SU-DHL-6 (cell line): Measurements from ENCODE around the gene HIF3A.

Experiments used
- EZH2phosphoT487 ChIP-seq: fragments of 200-600 bp; sonication (generic), shearing (Covaris generic); conservative IDR thresholded peaks from 2 replicates; pipeline ENCODE4 v1.6.1; 2018; ENCODE audit warnings: mild to moderate bottlenecking, antibody characterized with exemption, low read length, moderate library complexity, mixed read lengths
- TF ChIP-seq, protein P1 (sequence below): fragments of 200-600 bp; sonication (generic); IDR thresholded peaks from one replicate; pipeline ENCODE4 v1.5.1; 2017; ENCODE audit warnings: antibody characterized with exemption, mild to moderate bottlenecking, low read length, moderate library complexity; ENCODE audit not compliant: insufficient read depth, poor library complexity, severe bottlenecking

DNA sequence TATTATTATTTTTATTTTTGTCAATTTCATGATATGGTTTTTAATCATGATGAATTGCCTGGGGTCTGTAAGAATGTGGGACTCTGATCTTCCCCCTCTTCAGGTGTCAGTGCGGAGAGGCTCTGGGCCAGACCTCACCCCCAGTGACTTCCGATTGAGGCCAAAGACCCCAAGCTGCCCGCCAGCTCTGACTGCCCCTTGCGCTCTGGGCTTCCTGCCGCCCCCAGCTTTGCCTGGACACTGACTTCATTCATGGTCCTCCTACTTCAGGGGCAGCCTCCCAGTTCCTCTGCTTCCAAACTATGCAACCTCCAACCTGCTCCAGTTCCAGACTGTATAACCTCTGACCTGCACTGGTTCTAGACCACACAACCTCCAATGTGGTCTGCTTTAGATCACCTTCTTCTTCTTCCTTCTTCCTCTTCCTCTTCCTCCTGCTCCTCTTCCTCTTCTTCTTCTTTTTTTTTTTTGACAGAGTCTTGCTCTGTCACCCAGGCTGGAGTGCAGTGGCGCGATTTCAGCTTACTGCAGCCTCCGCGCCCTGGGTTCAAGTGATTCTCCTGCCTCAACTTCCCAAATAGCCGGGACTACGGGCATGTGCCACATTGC lies 43.3 kb downstream of the HIF3A start:
- TF ChIP-seq EZH2phosphoT487 = no peak
- TF ChIP-seq, protein P1, sequence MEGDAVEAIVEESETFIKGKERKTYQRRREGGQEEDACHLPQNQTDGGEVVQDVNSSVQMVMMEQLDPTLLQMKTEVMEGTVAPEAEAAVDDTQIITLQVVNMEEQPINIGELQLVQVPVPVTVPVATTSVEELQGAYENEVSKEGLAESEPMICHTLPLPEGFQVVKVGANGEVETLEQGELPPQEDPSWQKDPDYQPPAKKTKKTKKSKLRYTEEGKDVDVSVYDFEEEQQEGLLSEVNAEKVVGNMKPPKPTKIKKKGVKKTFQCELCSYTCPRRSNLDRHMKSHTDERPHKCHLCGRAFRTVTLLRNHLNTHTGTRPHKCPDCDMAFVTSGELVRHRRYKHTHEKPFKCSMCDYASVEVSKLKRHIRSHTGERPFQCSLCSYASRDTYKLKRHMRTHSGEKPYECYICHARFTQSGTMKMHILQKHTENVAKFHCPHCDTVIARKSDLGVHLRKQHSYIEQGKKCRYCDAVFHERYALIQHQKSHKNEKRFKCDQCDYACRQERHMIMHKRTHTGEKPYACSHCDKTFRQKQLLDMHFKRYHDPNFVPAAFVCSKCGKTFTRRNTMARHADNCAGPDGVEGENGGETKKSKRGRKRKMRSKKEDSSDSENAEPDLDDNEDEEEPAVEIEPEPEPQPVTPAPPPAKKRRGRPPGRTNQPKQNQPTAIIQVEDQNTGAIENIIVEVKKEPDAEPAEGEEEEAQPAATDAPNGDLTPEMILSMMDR = no peak
